Activated CD8-positive, alpha-beta memory T cell treated with anti-CD3 and anti-CD28 coated beads, Interleukin-2, amount 50 U/mL, for 24 hours (primary cell): Measurements from ENCODE around the gene GFOD1.
A peak's percentile ranks its signal among the peaks of the same experiment; 100 is the strongest.
"Not testable (repeated sequence)": the region's sequence is repeated elsewhere in the genome, so short reads cannot be mapped to it uniquely, and the experiment has no call there.

ENCODE experiments used
- DNase-seq: peaks from one replicate; pipeline ENCODE4 v3.0.0-alpha.2; 2020; ENCODE audit errors: extremely low read depth

GFOD1 gene

GRCh38 chr6:13355043-13355945 is 132.1 kb downstream of the GFOD1 start:
- no peak for DNase-seq

- DNase-seq = no peak
Measured at GRCh38 chr6:13354331-13355042, 132.9 kb downstream of the GFOD1 start.

- no peak for DNase-seq
Measured at GRCh38 chr6:13352165-13352564, 135.2 kb downstream of the GFOD1 start.

- no peak for DNase-seq
Measured at GRCh38 chr6:13351271-13351670, 136.1 kb downstream of the GFOD1 start.

- DNase-seq = no peak
Measured at GRCh38 chr6:13349811-13350506, 137.4 kb downstream of the GFOD1 start.

- DNase-seq = no peak
Measured at GRCh38 chr6:13348334-13349113, 138.9 kb downstream of the GFOD1 start.

- DNase-seq = no peak
Measured at GRCh38 chr6:13346245-13346644, 141.2 kb downstream of the GFOD1 start.

GRCh38 chr6:13342414-13343019 is 144.9 kb downstream of the GFOD1 start:
- DNase-seq = no peak

GRCh38 chr6:13339863-13340630 is 147.4 kb downstream of the GFOD1 start:
- no peak for DNase-seq

- no peak for DNase-seq
Measured at GRCh38 chr6:13338038-13338437, 149.4 kb downstream of the GFOD1 start.

GRCh38 chr6:13336553-13336952 is 150.8 kb downstream of the GFOD1 start:
- peak; percentile 69 for DNase-seq

- DNase-seq = no peak
Measured at GRCh38 chr6:13334953-13335352, 152.4 kb downstream of the GFOD1 start.

- DNase-seq = no peak
Measured at GRCh38 chr6:13332349-13332706, 155.1 kb downstream of the GFOD1 start.

GRCh38 chr6:13331516-13332348 is 155.7 kb downstream of the GFOD1 start:
- no peak for DNase-seq

GRCh38 chr6:13328875-13329183 is 158.6 kb downstream of the GFOD1 start:
- no peak for DNase-seq

- DNase-seq = peak; percentile 80
Measured at GRCh38 chr6:13328076-13328874, 159.1 kb downstream of the GFOD1 start, which contains the start of gene TBC1D7. TSS of gene TBC1D7 (minus strand) at chr6:13328537. CDS start at chr6:13326898, 1,639 bp downstream.

- no peak for DNase-seq
Measured at GRCh38 chr6:13327691-13328075, 159.7 kb downstream of the GFOD1 start.

- not testable (repeated sequence) for DNase-seq
Measured at GRCh38 chr6:13326031-13326586, 161.3 kb downstream of the GFOD1 start.
